GM12872 (cell line): ENCODE results near the gene CFAP206.

Experiments
- TF ChIP-seq, protein P1 (sequence below): IDR thresholded peaks from 3 replicates; pipeline ENCODE4 v1.5.1; 2011; ENCODE audit warnings: low read depth, mild to moderate bottlenecking, low read length, moderate library complexity; ENCODE audit not compliant: insufficient read depth

The CFAP206 gene

DNA sequence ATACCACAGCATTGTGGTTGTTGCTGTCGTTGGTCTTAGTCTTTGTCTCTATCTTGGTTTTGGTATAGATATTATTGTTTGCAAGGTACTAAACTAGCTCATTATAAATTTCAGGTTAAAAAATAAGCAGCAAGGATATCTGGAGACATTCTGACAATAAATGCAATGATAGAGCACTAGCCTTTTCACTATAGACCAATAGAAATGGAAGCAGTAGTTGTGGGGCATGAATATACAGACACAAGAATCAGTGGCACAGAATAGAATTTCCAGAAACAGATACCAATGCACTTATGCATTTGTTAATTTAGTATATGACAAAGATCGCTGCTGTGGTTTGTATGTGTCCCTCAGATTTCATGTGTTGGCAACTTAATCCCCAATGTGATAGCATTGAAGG, 31.1 kb upstream of the CFAP206 start:
- TF ChIP-seq, protein P1, sequence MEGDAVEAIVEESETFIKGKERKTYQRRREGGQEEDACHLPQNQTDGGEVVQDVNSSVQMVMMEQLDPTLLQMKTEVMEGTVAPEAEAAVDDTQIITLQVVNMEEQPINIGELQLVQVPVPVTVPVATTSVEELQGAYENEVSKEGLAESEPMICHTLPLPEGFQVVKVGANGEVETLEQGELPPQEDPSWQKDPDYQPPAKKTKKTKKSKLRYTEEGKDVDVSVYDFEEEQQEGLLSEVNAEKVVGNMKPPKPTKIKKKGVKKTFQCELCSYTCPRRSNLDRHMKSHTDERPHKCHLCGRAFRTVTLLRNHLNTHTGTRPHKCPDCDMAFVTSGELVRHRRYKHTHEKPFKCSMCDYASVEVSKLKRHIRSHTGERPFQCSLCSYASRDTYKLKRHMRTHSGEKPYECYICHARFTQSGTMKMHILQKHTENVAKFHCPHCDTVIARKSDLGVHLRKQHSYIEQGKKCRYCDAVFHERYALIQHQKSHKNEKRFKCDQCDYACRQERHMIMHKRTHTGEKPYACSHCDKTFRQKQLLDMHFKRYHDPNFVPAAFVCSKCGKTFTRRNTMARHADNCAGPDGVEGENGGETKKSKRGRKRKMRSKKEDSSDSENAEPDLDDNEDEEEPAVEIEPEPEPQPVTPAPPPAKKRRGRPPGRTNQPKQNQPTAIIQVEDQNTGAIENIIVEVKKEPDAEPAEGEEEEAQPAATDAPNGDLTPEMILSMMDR: no peak

DNA sequence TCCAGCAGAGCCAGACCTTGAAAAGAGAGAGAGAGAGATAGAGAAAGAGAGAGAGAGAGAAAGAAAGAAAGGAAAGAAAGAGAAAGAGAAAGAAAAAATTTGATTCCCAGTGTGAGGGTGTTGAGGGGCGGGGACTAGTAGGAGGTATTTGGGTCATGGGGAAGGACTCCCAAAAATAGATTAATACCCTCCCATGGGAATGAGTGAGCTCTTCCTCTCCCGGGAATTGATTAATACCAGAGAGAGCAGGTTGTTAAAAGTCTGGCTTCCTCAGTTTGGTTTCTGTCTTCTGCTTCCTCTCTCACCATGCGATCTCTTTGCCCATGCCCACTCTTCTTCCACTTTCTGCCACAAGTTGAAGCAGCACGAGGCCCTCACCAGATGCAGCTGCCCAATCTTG, 28.8 kb upstream of the CFAP206 start:
- TF ChIP-seq, protein P1: no peak

DNA sequence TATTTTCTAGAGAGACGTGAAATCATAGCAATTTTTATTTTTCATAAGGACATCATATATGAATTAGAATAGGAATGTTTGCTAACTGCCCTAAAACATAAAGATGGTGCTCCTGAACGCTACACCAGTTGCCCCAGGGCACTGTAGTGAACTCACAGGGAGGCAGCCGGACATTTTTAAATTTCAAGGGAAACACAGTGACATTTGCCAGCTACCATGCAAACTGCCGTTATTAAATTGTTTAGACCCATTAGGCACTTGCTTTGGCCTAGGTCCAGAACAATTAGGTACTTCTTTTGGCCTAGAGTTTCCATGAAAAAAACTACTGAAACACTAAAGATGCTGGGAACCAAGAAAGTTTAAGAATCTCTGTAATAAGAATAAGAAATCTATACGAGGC, 24.9 kb upstream of the CFAP206 start:
- TF ChIP-seq, protein P1: no peak

DNA sequence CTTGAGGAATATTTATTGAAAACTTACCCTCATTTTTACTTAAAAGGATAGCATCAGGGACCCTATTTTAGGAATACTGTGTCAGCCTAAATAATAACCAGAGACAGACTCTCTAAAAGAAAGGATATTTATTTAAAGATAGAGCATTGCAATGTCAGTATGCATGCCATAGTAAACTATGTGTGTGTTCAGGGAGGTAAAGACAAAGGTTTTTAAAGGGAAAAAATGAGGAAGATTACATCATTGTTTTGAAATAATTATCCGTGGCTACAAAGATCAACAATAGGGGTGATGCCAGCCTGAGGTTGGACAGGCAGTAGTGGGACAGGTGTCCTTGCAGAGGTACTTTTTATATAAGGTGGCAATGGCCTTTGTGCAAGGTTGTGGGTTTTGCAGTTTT, 23.7 kb upstream of the CFAP206 start:
- TF ChIP-seq, protein P1: no peak

DNA sequence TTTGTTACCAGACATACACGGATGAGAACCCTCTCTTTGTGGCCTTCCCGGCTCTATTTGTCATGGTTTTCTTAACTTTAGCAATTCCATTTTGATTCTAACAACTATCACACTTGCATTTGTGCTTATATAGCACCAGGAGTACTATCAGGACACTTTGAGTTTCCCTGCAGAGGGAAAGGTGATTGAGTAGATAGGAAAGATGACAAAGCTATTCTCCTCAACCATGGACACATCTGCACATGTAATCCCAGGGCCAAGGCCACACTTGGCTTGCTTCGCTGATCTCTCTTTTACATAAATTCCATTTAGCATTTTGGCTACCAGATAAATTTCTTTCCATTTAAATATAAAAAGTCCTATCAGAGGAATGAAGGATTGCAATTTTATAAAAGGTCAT, 23.3 kb upstream of the CFAP206 start:
- TF ChIP-seq, protein P1: no peak

DNA sequence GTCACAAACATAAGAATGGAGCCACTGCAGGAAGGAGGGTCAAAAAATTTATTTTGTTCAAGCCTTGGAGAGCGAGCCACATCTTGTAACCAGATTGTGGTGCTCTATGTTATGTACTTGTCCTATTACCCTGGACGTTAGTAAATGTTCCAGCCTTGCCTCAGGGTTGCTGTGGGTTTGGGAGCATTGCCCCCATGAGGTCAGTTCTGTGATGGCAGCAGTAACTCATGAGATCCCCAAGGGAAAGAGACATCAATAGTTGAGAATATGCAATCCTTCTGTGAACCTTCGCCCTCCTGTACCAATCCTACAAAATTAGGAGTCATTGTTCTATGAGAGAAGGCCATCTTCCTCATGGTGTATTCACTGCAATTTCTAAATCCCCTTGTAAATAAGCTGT, 16.4 kb upstream of the CFAP206 start:
- TF ChIP-seq, protein P1: peak; percentile 61

DNA sequence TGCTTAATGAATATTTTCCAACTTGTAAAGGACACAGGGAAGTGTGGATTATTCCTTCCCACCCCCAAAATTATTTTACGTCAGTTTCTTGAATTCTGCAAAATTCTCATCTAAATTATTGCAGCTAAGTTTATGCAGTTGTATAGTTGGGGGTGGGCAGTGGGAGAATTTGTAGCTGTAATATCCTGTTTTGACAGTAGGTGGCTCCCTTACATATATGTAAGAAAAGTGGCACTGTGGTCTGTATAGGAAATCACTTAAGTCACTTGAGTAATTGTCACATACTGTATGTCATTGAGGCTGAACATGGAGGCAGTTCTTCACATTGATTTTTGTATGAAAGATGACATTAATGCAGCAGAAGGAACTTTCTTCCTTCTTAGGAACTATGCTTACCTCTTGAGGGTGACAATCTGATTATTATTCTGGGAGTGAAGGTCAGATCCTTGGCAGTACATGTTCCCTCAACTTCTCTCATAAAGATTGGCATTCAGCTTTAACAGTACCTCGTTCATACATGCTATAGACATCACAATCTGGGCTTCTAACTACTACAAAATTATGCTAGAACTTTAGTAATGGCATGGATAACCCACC, 14.6 kb upstream of the CFAP206 start:
- TF ChIP-seq, protein P1: peak; percentile 60
